A673 (cell line): ENCODE results near the gene GADD45GIP1. TPM values are rescaled to one million over a fixed set of nuclear protein-coding genes. Genes with fewer than 3 reads are reported as not detected.
"Not testable (repeated sequence)": the region's sequence is repeated elsewhere in the genome, so short reads cannot be mapped to it uniquely, and the experiment has no call there.

Source experiments
- BruUV-seq: library from RNA; stranded (reverse); fragments of 400-500 nt; replicated peaks from 2 replicates; lab custom pipeline; 2021; lab: Mats Ljungman, UMichigan
- CTCF ChIA-PET: fragments of 300-600 bp; sonication (Branson Sonifier 250); formaldehyde crosslinking; loops from one replicate; lab custom pipeline; 2022; ENCODE audit warnings: antibody characterized with exemption; lab: Charles Lee
- POLR2A ChIA-PET: fragments of 300-600 bp; sonication (Branson Sonifier 250); formaldehyde crosslinking; loops from one replicate; lab custom pipeline; 2022; ENCODE audit warnings: antibody characterized with exemption; ENCODE audit not compliant: low non-redundant PET; lab: Charles Lee
- DNase-seq: peaks from one replicate; pipeline ENCODE4 v3.0.0-alpha.2; 2015; ENCODE audit warnings: low spot score
- H3K27ac ChIP-seq: fragments of 200-600 bp; sonication (generic); 2 replicates; pipeline ENCODE4 v1.5.1; 2016; ENCODE audit warnings: mixed run types, low read depth, mild to moderate bottlenecking, mixed read lengths, antibody characterized with exemption, low read length; ENCODE audit not compliant: poor library complexity, severe bottlenecking
- H3K27me3 ChIP-seq: fragments of 200-600 bp; sonication (generic); replicated peaks from 2 replicates; pipeline ENCODE4 v1.6.1; 2017; ENCODE audit warnings: mixed run types, low read depth, mild to moderate bottlenecking, mixed read lengths, antibody characterized with exemption, low read length; ENCODE audit not compliant: insufficient read depth, poor library complexity
- H3K36me3 ChIP-seq: fragments of 200-600 bp; sonication (generic); 2 replicates; pipeline ENCODE4 v1.6.1; 2016; ENCODE audit warnings: mixed run types, mild to moderate bottlenecking, mixed read lengths, antibody characterized with exemption, low read length; ENCODE audit not compliant: insufficient read depth, poor library complexity, severe bottlenecking
- H3K4me1 ChIP-seq: fragments of 200-600 bp; sonication (generic); 2 replicates; pipeline ENCODE4 v1.6.1; 2017; ENCODE audit warnings: mixed run types, mild to moderate bottlenecking, mixed read lengths, antibody characterized with exemption, low read length; ENCODE audit not compliant: insufficient read depth, poor library complexity, severe bottlenecking
- H3K4me3 ChIP-seq: fragments of 200-600 bp; sonication (generic); 2 replicates; pipeline ENCODE4 v1.5.1; 2016; ENCODE audit warnings: low read depth, mixed run types, mild to moderate bottlenecking, mixed read lengths, low read length; ENCODE audit not compliant: poor library complexity, severe bottlenecking
- H3K9me3 ChIP-seq: fragments of 200-600 bp; sonication (generic); 2 replicates; pipeline ENCODE4 v1.6.1; 2016; ENCODE audit warnings: mixed run types, low read depth, mild to moderate bottlenecking, mixed read lengths, antibody characterized with exemption, low read length; ENCODE audit not compliant: poor library complexity, severe bottlenecking
- CTCF ChIP-seq: fragments of 300-800, 200-600 bp; sonication (generic); conservative IDR thresholded peaks from 2 replicates; pipeline ENCODE4 v1.5.1; 2017; ENCODE audit warnings: low read depth, mild to moderate bottlenecking, antibody characterized with exemption, low read length, moderate library complexity, mixed read lengths
- EZH2 ChIP-seq: fragments of 200-600 bp; sonication (generic); IDR thresholded peaks from 2 replicates; pipeline ENCODE4 v1.6.1; 2017; ENCODE audit warnings: borderline replicate concordance, low read depth, mild to moderate bottlenecking, mixed read lengths, antibody characterized with exemption, low read length; ENCODE audit not compliant: poor library complexity, severe bottlenecking
- intact Hi-C: fragments of 100-400 bp; cut with micrococcal nuclease; formaldehyde crosslinking; loops from one replicate; pipeline ENCODE4 v1.10.0; 2022; ENCODE audit not compliant: unreplicated experiment
- total RNA-seq: library from RNA; stranded (reverse); gene quantifications from 2 replicates; pipeline ENCODE4 v1.2.3, GENCODE V29; 2021

Gene GADD45GIP1
- total RNA-seq, 1 experiment from 2014 or later = 67.5 TPM

GRCh38 chr19:12955996-12956395, 1.0 kb downstream of the GADD45GIP1 start:
- ChIA-PET POLR2A (no interaction called here), CTCF (interaction anchor here (1.1 kb wide), 2 partner anchors 9 to 148 kb away, joined by 3 to 4 read pairs; no protein-coding TSS in a partner anchor)
- peaks cover 41% of the 10 kb centered on the region for H3K36me3 ChIP-seq
- BruUV-seq = TSS peak; percentile 45
- peak overlapping the region; percentile 95 for H3K27ac ChIP-seq
- H3K9me3 ChIP-seq = no peaks in the 10 kb centered on the region
- TF ChIP-seq CTCF (no peak), EZH2 (no peak)
- no peaks in the 10 kb centered on the region for H3K27me3 ChIP-seq
- no peak for DNase-seq
- intact Hi-C loops = no loop called here
- peak overlapping the region; percentile 94 for H3K4me3 ChIP-seq
- peaks cover 35% of the 10 kb centered on the region for H3K4me1 ChIP-seq

- not testable (repeated sequence) for BruUV-seq
- H3K4me3 ChIP-seq = peak overlapping the region; percentile 94
These were observed 1.4 kb downstream of the GADD45GIP1 start for GRCh38 chr19:12955575-12955974.

GRCh38 chr19:12954612-12954962, 2.4 kb downstream of the GADD45GIP1 start:
- no peaks in the 10 kb centered on the region for H3K27me3 ChIP-seq
- peaks cover 35% of the 10 kb centered on the region for H3K4me1 ChIP-seq
- no TSS peak for BruUV-seq
- CTCF ChIA-PET = no interaction called here
- POLR2A ChIA-PET = interaction anchor here (0.6 to 0.8 kb wide), 2 partner anchors 114 to 120 kb away, joined by 3 to 8 read pairs; no protein-coding TSS in a partner anchor
- H3K9me3 ChIP-seq = no peaks in the 10 kb centered on the region
- DNase-seq = no peak
- TF ChIP-seq CTCF = no peak
- TF ChIP-seq EZH2 = no peak
- intact Hi-C loops = no loop called here
- no peak overlapping the region for H3K27ac ChIP-seq
- H3K36me3 ChIP-seq = peaks cover 55% of the 10 kb centered on the region
- no peak overlapping the region for H3K4me3 ChIP-seq

More at GRCh38 chr19:12955575-12955974, 1.4 kb downstream of the GADD45GIP1 start:
- H3K27me3 ChIP-seq, DNase-seq, intact Hi-C loops, POLR2A ChIA-PET, H3K9me3 ChIP-seq: not testable (repeated sequence)
- Histone ChIP-seq H3K36me3 (peaks cover 45% of the 10 kb centered on the region), H3K4me1 (peaks cover 35% of the 10 kb centered on the region), H3K27ac (peak overlapping the region; percentile 95)
- CTCF ChIA-PET = interaction anchor here (1.1 kb wide), 1 partner anchor 10 kb away, joined by 4 read pairs; no protein-coding TSS in a partner anchor
